ENCODE measurements around the gene PTPRN2. TPM values are rescaled to one million over a fixed set of nuclear protein-coding genes. Genes with fewer than 3 reads are reported as not detected.

The PTPRN2 gene
- total RNA-seq, 1 donor from 2014 or later: 15.4 TPM

- Mint-ChIP-seq H3K36me3 (no peaks in the 10 kb centered on the region), H3K27me3 (peaks cover 5% of the 10 kb centered on the region), H3K9me3 (no peaks in the 10 kb centered on the region), H3K4me3 (no peak overlapping the region), H3K27ac (no peak overlapping the region), H3K4me1 (ENCODE audit: unreplicated experiment) (peaks cover 7% of the 10 kb centered on the region)
- TF ChIP-seq, protein P1, sequence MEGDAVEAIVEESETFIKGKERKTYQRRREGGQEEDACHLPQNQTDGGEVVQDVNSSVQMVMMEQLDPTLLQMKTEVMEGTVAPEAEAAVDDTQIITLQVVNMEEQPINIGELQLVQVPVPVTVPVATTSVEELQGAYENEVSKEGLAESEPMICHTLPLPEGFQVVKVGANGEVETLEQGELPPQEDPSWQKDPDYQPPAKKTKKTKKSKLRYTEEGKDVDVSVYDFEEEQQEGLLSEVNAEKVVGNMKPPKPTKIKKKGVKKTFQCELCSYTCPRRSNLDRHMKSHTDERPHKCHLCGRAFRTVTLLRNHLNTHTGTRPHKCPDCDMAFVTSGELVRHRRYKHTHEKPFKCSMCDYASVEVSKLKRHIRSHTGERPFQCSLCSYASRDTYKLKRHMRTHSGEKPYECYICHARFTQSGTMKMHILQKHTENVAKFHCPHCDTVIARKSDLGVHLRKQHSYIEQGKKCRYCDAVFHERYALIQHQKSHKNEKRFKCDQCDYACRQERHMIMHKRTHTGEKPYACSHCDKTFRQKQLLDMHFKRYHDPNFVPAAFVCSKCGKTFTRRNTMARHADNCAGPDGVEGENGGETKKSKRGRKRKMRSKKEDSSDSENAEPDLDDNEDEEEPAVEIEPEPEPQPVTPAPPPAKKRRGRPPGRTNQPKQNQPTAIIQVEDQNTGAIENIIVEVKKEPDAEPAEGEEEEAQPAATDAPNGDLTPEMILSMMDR (conservative IDR thresholded peaks at IDR 0.05): no peak
- DNase-seq (ENCODE audit: extremely low spot score, unreplicated experiment): no peak
Measured at GRCh38 chr7:157817433-157817832, 770.2 kb downstream of the PTPRN2 start.

- H3K4me3 Mint-ChIP-seq: no peak overlapping the region
- no peaks in the 10 kb centered on the region for H3K9me3 Mint-ChIP-seq
- peaks cover 7% of the 10 kb centered on the region for H3K4me1 Mint-ChIP-seq (ENCODE audit: unreplicated experiment)
- TF ChIP-seq, protein P1 (conservative IDR thresholded peaks at IDR 0.05): no peak
- H3K36me3 Mint-ChIP-seq: no peaks in the 10 kb centered on the region
- peaks cover 5% of the 10 kb centered on the region for H3K27me3 Mint-ChIP-seq
- H3K27ac Mint-ChIP-seq: no peak overlapping the region
- no peak for DNase-seq (ENCODE audit: extremely low spot score, unreplicated experiment)
Measured at GRCh38 chr7:157816526-157817250, 770.9 kb downstream of the PTPRN2 start.

- TF ChIP-seq, protein P1 (conservative IDR thresholded peaks at IDR 0.05): no peak
- peaks cover 5% of the 10 kb centered on the region for H3K27me3 Mint-ChIP-seq
- no peaks in the 10 kb centered on the region for H3K9me3 Mint-ChIP-seq
- H3K4me1 Mint-ChIP-seq (ENCODE audit: unreplicated experiment): peaks cover 7% of the 10 kb centered on the region
- no peak overlapping the region for H3K4me3 Mint-ChIP-seq
- H3K27ac Mint-ChIP-seq: no peak overlapping the region
- no peaks in the 10 kb centered on the region for H3K36me3 Mint-ChIP-seq
- no peak for DNase-seq (ENCODE audit: extremely low spot score, unreplicated experiment)
Measured at GRCh38 chr7:157816086-157816485, 771.5 kb downstream of the PTPRN2 start.

DNA sequence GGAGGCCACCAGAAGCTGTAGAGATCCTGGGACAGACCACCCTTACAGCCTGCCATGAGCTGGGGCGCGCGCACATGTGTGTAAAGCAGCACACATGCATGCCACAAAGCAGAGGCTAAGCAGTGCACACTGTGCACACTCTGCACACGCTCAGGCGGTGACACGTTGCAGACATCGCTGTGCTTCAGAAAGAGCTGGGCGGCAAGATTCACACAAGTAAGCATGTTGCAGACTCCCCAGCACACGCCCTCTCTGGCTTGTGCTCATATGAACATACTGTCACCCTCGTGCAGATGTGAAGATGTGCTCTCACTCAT, 772.0 kb downstream of the PTPRN2 start:
- no peak overlapping the region for H3K4me3 Mint-ChIP-seq
- no peaks in the 10 kb centered on the region for H3K36me3 Mint-ChIP-seq
- TF ChIP-seq, protein P1 (conservative IDR thresholded peaks at IDR 0.05): no peak
- no peak for DNase-seq (ENCODE audit: extremely low spot score, unreplicated experiment)
- H3K4me1 Mint-ChIP-seq (ENCODE audit: unreplicated experiment): peaks cover 7% of the 10 kb centered on the region
- no peaks in the 10 kb centered on the region for H3K9me3 Mint-ChIP-seq
- peaks cover 5% of the 10 kb centered on the region for H3K27me3 Mint-ChIP-seq
- no peak overlapping the region for H3K27ac Mint-ChIP-seq

DNA sequence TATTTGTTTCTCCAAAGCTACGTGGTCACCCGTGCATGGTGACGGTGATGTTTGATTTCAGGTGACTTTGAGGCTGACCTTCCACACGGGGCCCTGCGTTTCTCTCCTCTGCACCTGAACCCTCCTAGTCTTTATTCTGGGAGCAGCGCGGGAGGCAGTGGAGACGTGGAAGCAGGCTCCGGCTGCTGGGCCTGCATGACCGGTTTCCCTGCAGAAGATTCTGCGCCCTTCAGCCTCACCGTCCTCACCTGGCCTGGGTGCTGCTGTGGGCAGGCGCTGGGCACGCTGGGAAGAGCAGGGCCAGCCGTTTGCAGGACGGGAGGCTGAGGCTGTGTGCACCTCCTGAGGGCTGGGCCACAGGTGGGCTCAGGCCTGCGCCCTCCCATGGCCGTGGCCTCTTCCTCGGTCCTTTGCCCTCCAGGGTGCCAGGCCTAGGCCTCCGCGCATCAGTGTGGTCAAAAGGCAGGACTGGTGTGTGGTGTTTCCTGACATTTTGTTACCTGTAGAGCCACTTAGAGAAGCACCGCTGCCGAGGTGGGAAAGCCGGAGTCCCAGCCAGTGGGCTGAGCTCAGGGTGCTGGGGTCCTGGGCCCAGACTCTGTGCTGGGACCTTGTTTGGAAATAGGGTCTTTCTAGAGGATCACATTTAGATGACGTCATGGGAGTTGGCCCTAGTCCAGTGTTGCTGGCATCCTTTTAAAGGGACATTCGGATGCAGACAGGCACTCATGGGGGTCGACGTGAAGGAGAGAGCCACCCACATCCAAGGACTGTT, 772.5 kb downstream of the PTPRN2 start:
- H3K27ac Mint-ChIP-seq: no peak overlapping the region

More for the DNA sequence above, 772.5 kb downstream of the PTPRN2 start:
- no peak overlapping the region for H3K4me3 Mint-ChIP-seq
- H3K9me3 Mint-ChIP-seq: no peaks in the 10 kb centered on the region
- TF ChIP-seq, protein P1 (conservative IDR thresholded peaks at IDR 0.05): no peak
- DNase-seq (ENCODE audit: extremely low spot score, unreplicated experiment): no peak
- peaks cover 7% of the 10 kb centered on the region for H3K4me1 Mint-ChIP-seq (ENCODE audit: unreplicated experiment)
- H3K27me3 Mint-ChIP-seq: peaks cover 5% of the 10 kb centered on the region
- H3K36me3 Mint-ChIP-seq: no peaks in the 10 kb centered on the region

Data from type B pancreatic cell (in vitro differentiated cells).